Neural progenitor cell (in vitro differentiated cells): ENCODE results near the gene RXRA. TPM values are rescaled to one million over a fixed set of nuclear protein-coding genes. Genes with fewer than 3 reads are reported as not detected.

Experiments used
- DNase-seq: peaks from one replicate; pipeline ENCODE4 v3.0.0-alpha.2; 2016; ENCODE audit warnings: low spot score
- H2AFZ ChIP-seq: fragments of 200-600 bp; sonication (generic); replicated peaks from 2 replicates; pipeline ENCODE4 v1.6.1; 2016; ENCODE audit warnings: antibody characterized with exemption
- H3F3A ChIP-seq: fragments of 200-600 bp; sonication (generic); 2 replicates; pipeline ENCODE4 v1.6.1; 2016; ENCODE audit warnings: antibody characterized with exemption, low read depth
- H3K27ac ChIP-seq: fragments of 200-600 bp; sonication (generic); 2 replicates; pipeline ENCODE4 v1.5.1; 2016; ENCODE audit warnings: mild to moderate bottlenecking
- H3K27me3 ChIP-seq: fragments of 200-600 bp; sonication (generic); 2 replicates; pipeline ENCODE4 v1.6.1; 2016; ENCODE audit warnings: mild to moderate bottlenecking, moderate library complexity
- H3K36me3 ChIP-seq: fragments of 200-600 bp; sonication (generic); 2 replicates; pipeline ENCODE4 v1.5.1; 2016
- H3K4me1 ChIP-seq: fragments of 200-600 bp; sonication (generic); 2 replicates; pipeline ENCODE4 v1.6.1; 2016; ENCODE audit warnings: mixed run types
- H3K4me2 ChIP-seq: fragments of 200-600 bp; sonication (generic); 2 replicates; pipeline ENCODE4 v1.6.1; 2016
- H3K4me3 ChIP-seq: fragments of 200-600 bp; sonication (generic); 2 replicates; pipeline ENCODE4 v1.5.1; 2016
- H3K79me2 ChIP-seq: fragments of 200-600 bp; sonication (generic); 2 replicates; pipeline ENCODE4 v1.6.1; 2016; ENCODE audit warnings: low read depth
- H3K9ac ChIP-seq: fragments of 200-600 bp; sonication (generic); 2 replicates; pipeline ENCODE4 v1.6.1; 2016
- H3K9me3 ChIP-seq: fragments of 200-600 bp; sonication (generic); 2 replicates; pipeline ENCODE4 v1.5.1; 2016; ENCODE audit warnings: low read depth
- H4K20me1 ChIP-seq: fragments of 200-600 bp; sonication (generic); 2 replicates; pipeline ENCODE4 v1.6.1; 2016; ENCODE audit warnings: low read depth
- H3K27ac Mint-ChIP-seq: 3 replicates; pipeline ENCODE4 v1.8.0; 2021; ENCODE audit warnings: mixed read lengths
- H3K27me3 Mint-ChIP-seq: 2 replicates; pipeline ENCODE4 v1.8.0; 2022; ENCODE audit warnings: low read depth, mild to moderate bottlenecking, inconsistent platforms, moderate library complexity, mixed read lengths; ENCODE audit not compliant: insufficient read depth
- H3K36me3 Mint-ChIP-seq: 3 replicates; pipeline ENCODE4 v1.8.0; 2021; ENCODE audit warnings: mixed read lengths
- H3K4me1 Mint-ChIP-seq: 3 replicates; pipeline ENCODE4 v1.8.0; 2021; ENCODE audit warnings: mixed read lengths
- H3K4me3 Mint-ChIP-seq: 3 replicates; pipeline ENCODE4 v1.8.0; 2021; ENCODE audit warnings: mild to moderate bottlenecking, moderate library complexity, mixed read lengths
- H3K9me3 Mint-ChIP-seq: 3 replicates; pipeline ENCODE4 v1.8.0; 2020; ENCODE audit warnings: mixed read lengths
- EZH2 ChIP-seq: fragments of 200-600 bp; sonication (generic); IDR thresholded peaks from 2 replicates; pipeline ENCODE4 v1.6.1; 2017; ENCODE audit warnings: antibody characterized with exemption, mild to moderate bottlenecking, moderate library complexity
- EZH2phosphoT487 ChIP-seq: fragments of 200-600 bp; sonication (generic); IDR thresholded peaks from 2 replicates; pipeline ENCODE4 v1.6.1; 2017; ENCODE audit warnings: antibody characterized with exemption
- total RNA-seq: library from RNA; depleted of rRNA; stranded (reverse); fragments of >200 nt; gene quantifications from 2 replicates; pipeline ENCODE4 v1.2.3, GENCODE V29; 2015; ENCODE audit warnings: low replicate concordance
- TF ChIP-seq, protein P1 (sequence below): fragments of 200-600 bp; sonication (generic); IDR thresholded peaks from 2 replicates; pipeline ENCODE4 v1.5.1; 2017; ENCODE audit warnings: antibody characterized with exemption, mild to moderate bottlenecking

RXRA gene
- total RNA-seq, 1 donor from 2014 or later: 11.6 TPM

DNA sequence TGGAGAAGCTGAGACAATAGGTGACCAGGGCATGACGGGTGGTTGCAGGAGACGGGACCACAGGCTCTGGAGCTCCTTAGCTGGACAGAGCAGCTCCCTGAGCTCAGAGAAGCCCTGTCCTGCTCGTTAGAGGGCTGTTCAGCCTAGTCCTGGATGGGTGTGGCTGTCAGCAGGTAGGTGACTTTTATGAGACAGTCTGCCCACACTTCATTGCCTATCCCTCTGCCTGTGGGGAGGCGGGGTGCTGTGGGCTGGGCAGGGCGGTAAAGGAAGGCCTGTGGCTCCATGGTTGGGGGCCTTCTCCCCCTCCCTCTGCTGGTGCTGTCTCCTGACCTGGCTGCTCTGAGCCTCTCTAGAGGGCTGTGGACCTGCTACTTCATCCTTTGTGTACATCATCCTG lies 134.6 kb downstream of the RXRA start:
- no peaks in the 10 kb centered on the region for H3K9me3 ChIP-seq
- H3K27me3 ChIP-seq: no peaks in the 10 kb centered on the region
- H2AFZ ChIP-seq: no peak overlapping the region
- no peak for TF ChIP-seq EZH2phosphoT487
- TF ChIP-seq, protein P1, sequence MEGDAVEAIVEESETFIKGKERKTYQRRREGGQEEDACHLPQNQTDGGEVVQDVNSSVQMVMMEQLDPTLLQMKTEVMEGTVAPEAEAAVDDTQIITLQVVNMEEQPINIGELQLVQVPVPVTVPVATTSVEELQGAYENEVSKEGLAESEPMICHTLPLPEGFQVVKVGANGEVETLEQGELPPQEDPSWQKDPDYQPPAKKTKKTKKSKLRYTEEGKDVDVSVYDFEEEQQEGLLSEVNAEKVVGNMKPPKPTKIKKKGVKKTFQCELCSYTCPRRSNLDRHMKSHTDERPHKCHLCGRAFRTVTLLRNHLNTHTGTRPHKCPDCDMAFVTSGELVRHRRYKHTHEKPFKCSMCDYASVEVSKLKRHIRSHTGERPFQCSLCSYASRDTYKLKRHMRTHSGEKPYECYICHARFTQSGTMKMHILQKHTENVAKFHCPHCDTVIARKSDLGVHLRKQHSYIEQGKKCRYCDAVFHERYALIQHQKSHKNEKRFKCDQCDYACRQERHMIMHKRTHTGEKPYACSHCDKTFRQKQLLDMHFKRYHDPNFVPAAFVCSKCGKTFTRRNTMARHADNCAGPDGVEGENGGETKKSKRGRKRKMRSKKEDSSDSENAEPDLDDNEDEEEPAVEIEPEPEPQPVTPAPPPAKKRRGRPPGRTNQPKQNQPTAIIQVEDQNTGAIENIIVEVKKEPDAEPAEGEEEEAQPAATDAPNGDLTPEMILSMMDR: no peak
- TF ChIP-seq EZH2: no peak
- H3K4me1 ChIP-seq: peaks cover 9% of the 10 kb centered on the region
- no peak for DNase-seq
- H4K20me1 ChIP-seq: no peaks in the 10 kb centered on the region
- H3K4me2 ChIP-seq: no peak overlapping the region
- Mint-ChIP-seq H3K36me3 (no peaks in the 10 kb centered on the region), H3K4me3 (no peak overlapping the region), H3K9me3 (no peaks in the 10 kb centered on the region), H3K4me1 (peaks cover 18% of the 10 kb centered on the region), H3K27me3 (peaks cover 3% of the 10 kb centered on the region), H3K27ac (no peak overlapping the region)
- no peaks in the 10 kb centered on the region for H3K79me2 ChIP-seq
- H3K4me3 ChIP-seq: no peak overlapping the region
- H3K27ac ChIP-seq: no peak overlapping the region
- no peaks in the 10 kb centered on the region for H3K36me3 ChIP-seq
- H3F3A ChIP-seq: no peaks in the 10 kb centered on the region
- H3K9ac ChIP-seq: no peak overlapping the region

DNA sequence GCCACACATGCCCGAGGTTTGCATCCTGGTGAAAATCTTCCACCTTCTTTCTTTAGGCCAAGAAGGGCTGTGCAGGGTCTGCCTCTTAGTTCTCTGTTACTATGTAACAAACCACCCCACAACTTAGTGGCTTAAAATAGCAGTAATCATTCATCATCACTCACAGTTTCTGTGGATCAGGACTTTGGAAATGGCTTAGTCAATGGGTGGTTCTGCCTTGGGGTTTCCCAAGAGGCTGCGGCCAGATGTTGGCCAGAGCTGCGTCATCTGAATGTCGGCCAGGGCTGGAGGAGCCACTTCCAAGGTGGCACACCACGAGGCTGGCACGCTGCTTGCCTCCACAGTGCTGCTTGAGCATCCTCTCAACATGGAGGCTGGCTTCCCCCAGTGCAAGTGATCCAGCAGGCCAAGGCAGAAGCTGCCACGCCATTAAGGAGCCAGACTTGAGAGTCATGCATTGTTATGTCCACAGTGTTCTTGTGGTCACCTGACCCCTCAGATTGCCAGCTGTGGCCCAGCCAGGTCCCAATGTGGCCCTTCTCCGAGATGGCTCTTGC lies 135.2 kb downstream of the RXRA start:
- H3K36me3 ChIP-seq: no peaks in the 10 kb centered on the region

DNA sequence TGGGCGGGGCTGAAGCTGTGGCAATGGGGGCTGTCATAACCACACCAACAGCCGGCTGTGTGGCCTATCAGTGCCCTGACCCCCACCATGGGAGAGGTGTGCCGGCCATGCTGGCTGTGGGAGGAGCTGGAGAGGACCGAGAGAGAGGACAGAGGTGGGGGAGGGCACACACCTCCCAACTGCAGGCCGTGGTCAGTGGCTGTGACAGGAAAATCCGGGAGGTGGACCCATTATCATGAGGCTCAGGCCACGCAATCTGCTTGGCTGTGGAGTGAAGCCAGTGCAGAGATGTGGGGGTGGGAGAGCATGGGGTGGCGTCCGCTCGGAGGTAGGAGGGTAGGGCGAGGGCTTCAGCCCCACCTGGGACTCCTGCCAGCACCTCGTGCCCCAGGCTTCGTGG lies 136.1 kb downstream of the RXRA start:
- no peaks in the 10 kb centered on the region for H3K36me3 ChIP-seq
- TF ChIP-seq EZH2 (no peak), EZH2phosphoT487 (no peak)
- TF ChIP-seq, protein P1: no peak
- Mint-ChIP-seq H3K9me3 (no peaks in the 10 kb centered on the region), H3K27me3 (peaks cover 2% of the 10 kb centered on the region), H3K4me1 (peaks cover 15% of the 10 kb centered on the region), H3K36me3 (no peaks in the 10 kb centered on the region), H3K27ac (peak overlapping the region; percentile 46), H3K4me3 (no peak overlapping the region)
- no peaks in the 10 kb centered on the region for H3K79me2 ChIP-seq
- H3K9ac ChIP-seq: no peak overlapping the region
- no peaks in the 10 kb centered on the region for H3F3A ChIP-seq
- H4K20me1 ChIP-seq: no peaks in the 10 kb centered on the region
- no peak overlapping the region for H2AFZ ChIP-seq
- no peak overlapping the region for H3K27ac ChIP-seq
- peaks cover 9% of the 10 kb centered on the region for H3K4me1 ChIP-seq
- no peak for DNase-seq
- no peaks in the 10 kb centered on the region for H3K27me3 ChIP-seq
- H3K9me3 ChIP-seq: no peaks in the 10 kb centered on the region
- H3K4me3 ChIP-seq: no peak overlapping the region
- H3K4me2 ChIP-seq: no peak overlapping the region

More for the DNA sequence above, 135.2 kb downstream of the RXRA start:
- Histone ChIP-seq H3K27ac (no peak overlapping the region), H3K4me2 (no peak overlapping the region), H4K20me1 (no peaks in the 10 kb centered on the region), H3K27me3 (no peaks in the 10 kb centered on the region), H3K79me2 (no peaks in the 10 kb centered on the region), H3K9ac (no peak overlapping the region), H3K4me3 (no peak overlapping the region), H3K4me1 (peaks cover 9% of the 10 kb centered on the region), H3F3A (no peaks in the 10 kb centered on the region), H2AFZ (no peak overlapping the region), H3K9me3 (no peaks in the 10 kb centered on the region)
- no peak for TF ChIP-seq EZH2phosphoT487
- no peak for TF ChIP-seq EZH2
- TF ChIP-seq, protein P1: no peak
- Mint-ChIP-seq H3K4me3 (no peak overlapping the region), H3K27me3 (no peaks in the 10 kb centered on the region), H3K36me3 (no peaks in the 10 kb centered on the region), H3K27ac (no peak overlapping the region), H3K4me1 (peaks cover 15% of the 10 kb centered on the region), H3K9me3 (no peaks in the 10 kb centered on the region)
- DNase-seq: no peak
